ENCODE data around the gene PPA1. TPM values are rescaled to one million over a fixed set of nuclear protein-coding genes. Genes with fewer than 3 reads are reported as not detected.

Gene PPA1
- total RNA-seq, 1 experiment from 2014 or later = 234 TPM

DNA sequence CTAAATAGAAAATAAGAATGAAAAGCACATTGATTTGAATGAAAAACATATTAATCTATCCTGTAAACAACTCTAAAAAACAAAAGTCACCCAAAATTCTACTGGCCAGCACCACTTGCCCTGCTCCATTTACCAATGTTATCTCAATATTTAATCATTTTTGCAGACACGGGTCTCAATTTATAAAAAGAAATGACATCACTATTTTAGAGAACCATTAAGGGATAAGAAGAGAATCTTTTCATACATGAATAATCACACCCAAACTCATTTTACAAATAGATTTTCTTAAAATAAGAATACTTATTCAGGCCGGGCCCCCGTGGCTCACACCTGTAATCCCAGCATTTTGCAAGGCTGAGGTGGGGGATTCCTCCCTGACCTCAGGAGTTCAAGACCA, 66.8 kb downstream of the PPA1 start:
- no peak overlapping the region for H3K27ac ChIP-seq (ENCODE audit: low read depth, low read length)

More for the DNA sequence above, 66.8 kb downstream of the PPA1 start:
- intact Hi-C loops (cut with micrococcal nuclease) = no loop called here
- no TSS peak for BruUV-seq (replicated peaks)
- H3K4me2 ChIP-seq (ENCODE audit: low read length) = no peak overlapping the region
- TF ChIP-seq FOSL1 (IDR thresholded peaks at IDR 0.05; ENCODE audit: low read depth) (no peak), POLR2A (IDR thresholded peaks at IDR 0.05; ENCODE audit: borderline replicate concordance, extremely low read depth, insufficient read depth, insufficient read length) (no peak), ZNF274 (IDR thresholded peaks at IDR 0.05; ENCODE audit: low read depth, low read length) (no peak), ZFX (IDR thresholded peaks at IDR 0.05) (no peak), TCF7L2 (IDR thresholded peaks at IDR 0.05; ENCODE audit: borderline replicate concordance, extremely low read depth, insufficient read depth, insufficient read length) (no peak), CEBPB (IDR thresholded peaks at IDR 0.05; ENCODE audit: low read depth) (no peak), CBX3 (IDR thresholded peaks at IDR 0.05; ENCODE audit: low read depth) (no peak), RAD21 (IDR thresholded peaks at IDR 0.05; ENCODE audit: low read depth) (no peak)
- TF ChIP-seq, protein P1, sequence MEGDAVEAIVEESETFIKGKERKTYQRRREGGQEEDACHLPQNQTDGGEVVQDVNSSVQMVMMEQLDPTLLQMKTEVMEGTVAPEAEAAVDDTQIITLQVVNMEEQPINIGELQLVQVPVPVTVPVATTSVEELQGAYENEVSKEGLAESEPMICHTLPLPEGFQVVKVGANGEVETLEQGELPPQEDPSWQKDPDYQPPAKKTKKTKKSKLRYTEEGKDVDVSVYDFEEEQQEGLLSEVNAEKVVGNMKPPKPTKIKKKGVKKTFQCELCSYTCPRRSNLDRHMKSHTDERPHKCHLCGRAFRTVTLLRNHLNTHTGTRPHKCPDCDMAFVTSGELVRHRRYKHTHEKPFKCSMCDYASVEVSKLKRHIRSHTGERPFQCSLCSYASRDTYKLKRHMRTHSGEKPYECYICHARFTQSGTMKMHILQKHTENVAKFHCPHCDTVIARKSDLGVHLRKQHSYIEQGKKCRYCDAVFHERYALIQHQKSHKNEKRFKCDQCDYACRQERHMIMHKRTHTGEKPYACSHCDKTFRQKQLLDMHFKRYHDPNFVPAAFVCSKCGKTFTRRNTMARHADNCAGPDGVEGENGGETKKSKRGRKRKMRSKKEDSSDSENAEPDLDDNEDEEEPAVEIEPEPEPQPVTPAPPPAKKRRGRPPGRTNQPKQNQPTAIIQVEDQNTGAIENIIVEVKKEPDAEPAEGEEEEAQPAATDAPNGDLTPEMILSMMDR (IDR thresholded peaks at IDR 0.05 in 2 of 3, conservative IDR thresholded peaks at IDR 0.05 in 1 of 3; ENCODE audit: borderline replicate concordance in 1 of 3, insufficient read depth in 1 of 3, low read depth in 2 of 3, low read length in 2 of 3) = no peak
- TF ChIP-seq, protein P2, sequence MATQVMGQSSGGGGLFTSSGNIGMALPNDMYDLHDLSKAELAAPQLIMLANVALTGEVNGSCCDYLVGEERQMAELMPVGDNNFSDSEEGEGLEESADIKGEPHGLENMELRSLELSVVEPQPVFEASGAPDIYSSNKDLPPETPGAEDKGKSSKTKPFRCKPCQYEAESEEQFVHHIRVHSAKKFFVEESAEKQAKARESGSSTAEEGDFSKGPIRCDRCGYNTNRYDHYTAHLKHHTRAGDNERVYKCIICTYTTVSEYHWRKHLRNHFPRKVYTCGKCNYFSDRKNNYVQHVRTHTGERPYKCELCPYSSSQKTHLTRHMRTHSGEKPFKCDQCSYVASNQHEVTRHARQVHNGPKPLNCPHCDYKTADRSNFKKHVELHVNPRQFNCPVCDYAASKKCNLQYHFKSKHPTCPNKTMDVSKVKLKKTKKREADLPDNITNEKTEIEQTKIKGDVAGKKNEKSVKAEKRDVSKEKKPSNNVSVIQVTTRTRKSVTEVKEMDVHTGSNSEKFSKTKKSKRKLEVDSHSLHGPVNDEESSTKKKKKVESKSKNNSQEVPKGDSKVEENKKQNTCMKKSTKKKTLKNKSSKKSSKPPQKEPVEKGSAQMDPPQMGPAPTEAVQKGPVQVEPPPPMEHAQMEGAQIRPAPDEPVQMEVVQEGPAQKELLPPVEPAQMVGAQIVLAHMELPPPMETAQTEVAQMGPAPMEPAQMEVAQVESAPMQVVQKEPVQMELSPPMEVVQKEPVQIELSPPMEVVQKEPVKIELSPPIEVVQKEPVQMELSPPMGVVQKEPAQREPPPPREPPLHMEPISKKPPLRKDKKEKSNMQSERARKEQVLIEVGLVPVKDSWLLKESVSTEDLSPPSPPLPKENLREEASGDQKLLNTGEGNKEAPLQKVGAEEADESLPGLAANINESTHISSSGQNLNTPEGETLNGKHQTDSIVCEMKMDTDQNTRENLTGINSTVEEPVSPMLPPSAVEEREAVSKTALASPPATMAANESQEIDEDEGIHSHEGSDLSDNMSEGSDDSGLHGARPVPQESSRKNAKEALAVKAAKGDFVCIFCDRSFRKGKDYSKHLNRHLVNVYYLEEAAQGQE (IDR thresholded peaks at IDR 0.05; ENCODE audit: low read depth) = no peak
- TF ChIP-seq, protein P3, sequence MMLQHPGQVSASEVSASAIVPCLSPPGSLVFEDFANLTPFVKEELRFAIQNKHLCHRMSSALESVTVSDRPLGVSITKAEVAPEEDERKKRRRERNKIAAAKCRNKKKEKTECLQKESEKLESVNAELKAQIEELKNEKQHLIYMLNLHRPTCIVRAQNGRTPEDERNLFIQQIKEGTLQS (IDR thresholded peaks at IDR 0.05) = no peak
- TF ChIP-seq, protein P4, sequence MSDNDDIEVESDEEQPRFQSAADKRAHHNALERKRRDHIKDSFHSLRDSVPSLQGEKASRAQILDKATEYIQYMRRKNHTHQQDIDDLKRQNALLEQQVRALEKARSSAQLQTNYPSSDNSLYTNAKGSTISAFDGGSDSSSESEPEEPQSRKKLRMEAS (IDR thresholded peaks at IDR 0.05) = no peak
- POLR2A ChIA-PET = interaction anchor here (1.5 kb wide), 1 partner anchor 20 kb away, joined by 4 read pairs; the partner anchor contains the start of gene TYSND1
- H3K9ac ChIP-seq (ENCODE audit: low read length) = no peak overlapping the region
- no peak for ATAC-seq
- no peaks in the 10 kb centered on the region for H3K9me2 ChIP-seq (ENCODE audit: insufficient read depth)
- DNase-seq (ENCODE audit: low read depth, low spot score) = no peak
- CTCF ChIA-PET = interaction anchor here (1.6 kb wide), 1 partner anchor 20 kb away, joined by 7 read pairs; the partner anchor contains the start of gene TYSND1
- peaks cover 5 to 15% of the 10 kb centered on the region in 2 experiments; a peak in 3 of 4 replicates for H3K4me1 ChIP-seq (ENCODE audit: control insufficient read depth in 1 of 2, insufficient read depth in 2 of 2, low read length in 2 of 2)
- H3K79me2 ChIP-seq (ENCODE audit: insufficient read depth, low read length) = peaks cover 92% of the 10 kb centered on the region
- H4K20me1 ChIP-seq (ENCODE audit: insufficient read depth) = peaks cover 23% of the 10 kb centered on the region; the same call in 1 of the 2 replicates
- H3K36me3 ChIP-seq (ENCODE audit: control insufficient read depth in 1 of 2, insufficient read depth in 2 of 2, low read length in 2 of 2) = peaks cover 16 to 19% of the 10 kb centered on the region in 2 experiments; a peak in 3 of 4 replicates
- RAD21 ChIA-PET (ENCODE audit: low non-redundant PET in 1 of 2, low total read pairs in 2 of 2, uncharacterized antibody in 2 of 2, unreplicated experiment in 2 of 2) = no interaction called here
- H3K9me3 ChIP-seq (ENCODE audit: control insufficient read depth in 1 of 2, insufficient read depth in 1 of 2, low read depth in 1 of 2, low read length in 2 of 2) = no peaks in the 10 kb centered on the region
- H3K4me3 ChIP-seq (replicated peaks in 1 of 2; ENCODE audit: low read depth in 1 of 2, low read length in 2 of 2) = no peak overlapping the region
- H3K27me3 ChIP-seq (ENCODE audit: insufficient read depth, low read length) = no peaks in the 10 kb centered on the region
- H2AFZ ChIP-seq (ENCODE audit: low read depth, low read length, poor library complexity, severe bottlenecking) = no peak overlapping the region

Measured in HCT116 (cell line).